Pancreas (tissue), 10 donors: Measurements from ENCODE around the gene METTL21C. TPM values are rescaled to one million over a fixed set of nuclear protein-coding genes. Genes with fewer than 3 reads are reported as not detected.

Experiments
- ATAC-seq, 4 donors: fragments of 200-7000 bp; cut with Tn5 transposase; one replicate each; pipeline versions ENCODE4 v1.8.0 to v1.9.1; 2020; ENCODE audit warnings: mild to moderate bottlenecking in 4 of 4, moderate library complexity in 4 of 4
- DNase-seq, 6 donors: peaks; one replicate each; pipeline ENCODE4 v3.0.0-alpha.2; 2020
- FAIRE-seq: peaks from 2 replicates; lab custom pipeline; 2012; peaks lifted over from hg19 to GRCh38; lab: Jason Lieb, UNC
- H3K27ac ChIP-seq, 4 donors: fragments of 200-600 bp; sonication (generic); 1 replicate in 3 of 4; 2 replicates in 1 of 4; pipeline versions ENCODE4 v1.5.0 to v1.8.0; 2020
- H3K27me3 ChIP-seq, 4 donors: fragments of 200-600 bp; one replicate each; pipeline ENCODE4 v1.8.0; 2021
- H3K36me3 ChIP-seq, 3 donors: fragments of 200-600 bp; sonication (generic) in 1 of 3; one replicate each; pipeline versions ENCODE4 v1.5.0 to v1.8.0; 2020 to 2021
- H3K4me1 ChIP-seq, 3 donors: fragments of 200-600 bp; one replicate each; pipeline ENCODE4 v1.8.0; 2021
- H3K4me3 ChIP-seq, 4 donors: fragments of 200-600 bp; sonication (generic) in 2 of 4; one replicate each; pipeline versions ENCODE4 v1.5.0 to v1.8.0; 2020 to 2021
- H3K9me3 ChIP-seq, 4 donors: fragments of 200-600 bp; one replicate each; pipeline ENCODE4 v1.8.0; 2021
- WGBS, 2 donors: extraction: QIAGEN DNeasy Blood & Tissue Kit; methylation state at CpG; one replicate each; pipeline ENCODE4 v1.1.7; 2013; 5-methylcytosine and 5-hydroxymethylcytosine counted together
- intact Hi-C, 3 donors: fragments of 100-400 bp; cut with DNase I; formaldehyde crosslinking; loops; one replicate each; pipeline versions ENCODE4 v1.11.1 to v1.14.2; 2022
- polyA plus RNA-seq, 2 donors: library from polyadenylated mRNA; stranded (reverse); fragments of 200-250 nt; gene quantifications; one replicate each; pipeline ENCODE4 v1.2.3, GENCODE V29; 2013
- total RNA-seq, 6 donors: library from RNA; stranded (reverse); fragmentation: NEBNext Ultra II Directional in 4 of 6; extraction: Animal tissue kit (Norgen Biotek cat#: 25700) in 4 of 6; gene quantifications; one replicate each; pipeline versions ENCODE4 v1.2.1 to v1.2.4, GENCODE V29; 2021 to 2023
- TF ChIP-seq, protein P1 (sequence below), 4 donors: fragments of 200-600 bp; sonication (generic) in 3 of 4; IDR thresholded peaks; one replicate each; pipeline versions ENCODE4 v1.5.0 to v1.8.0; 2021; ENCODE audit warnings: antibody characterized with exemption in 4 of 4
- donor health status: healthy with polysubstance abuse.
- donor health status: DM: no; HTN: no; CAD: no; lungs with moderate emphysema.
- donor health status: DM: no; HTN: no; CAD: no.
- donor health status: control.
- donor health status: control.
- donor health status: Bipolar disorder and iron deficiency.
- donor health status: DM: yes; HTN: yes; CAD: no.
- donor health status: DM: no; HTN: no; CAD: no.
- donor health status: DM: no; HTN: no; CAD: no.
- donor health status: DM: yes; HTN: yes; CAD: no.

Gene METTL21C
- total and polyA plus RNA-seq, 8 donors = not detected

- peak; percentile 29 for FAIRE-seq
- intact Hi-C loops = no loop called here
Measured at GRCh38 chr13:102651392-102651791, 43.5 kb downstream of the METTL21C start.

DNA sequence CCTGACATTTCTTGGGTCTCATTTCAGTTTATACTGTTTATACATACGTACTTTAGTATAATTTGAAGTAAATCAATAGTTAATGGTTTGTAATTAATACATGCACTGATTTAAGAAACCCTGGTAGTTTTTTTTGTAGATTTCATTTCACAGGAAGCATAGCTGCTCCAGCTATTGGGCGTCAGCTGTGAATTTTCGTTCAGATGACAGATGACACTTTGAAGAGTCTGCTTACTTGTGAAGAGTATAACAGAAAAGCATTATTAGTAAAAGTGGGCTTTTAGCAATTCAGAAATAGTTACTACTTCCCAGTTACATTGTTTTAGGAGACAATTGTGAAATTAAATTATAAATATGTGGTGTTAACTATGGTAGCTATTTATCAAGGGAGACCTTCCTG, 44.4 kb downstream of the METTL21C start:
- intact Hi-C loops = no loop called here
- DNase-seq = no peak
- FAIRE-seq = no peak
- H3K4me1 ChIP-seq = no peaks in the 10 kb centered on the region
- WGBS, 2 donors = 90 to 93% methylated on average over 3 of the region's 3 CpGs
- H3K36me3 ChIP-seq = peaks cover 0 to 30% (median 7%) of the 10 kb centered on the region in 3 donors
- TF ChIP-seq, protein P1, sequence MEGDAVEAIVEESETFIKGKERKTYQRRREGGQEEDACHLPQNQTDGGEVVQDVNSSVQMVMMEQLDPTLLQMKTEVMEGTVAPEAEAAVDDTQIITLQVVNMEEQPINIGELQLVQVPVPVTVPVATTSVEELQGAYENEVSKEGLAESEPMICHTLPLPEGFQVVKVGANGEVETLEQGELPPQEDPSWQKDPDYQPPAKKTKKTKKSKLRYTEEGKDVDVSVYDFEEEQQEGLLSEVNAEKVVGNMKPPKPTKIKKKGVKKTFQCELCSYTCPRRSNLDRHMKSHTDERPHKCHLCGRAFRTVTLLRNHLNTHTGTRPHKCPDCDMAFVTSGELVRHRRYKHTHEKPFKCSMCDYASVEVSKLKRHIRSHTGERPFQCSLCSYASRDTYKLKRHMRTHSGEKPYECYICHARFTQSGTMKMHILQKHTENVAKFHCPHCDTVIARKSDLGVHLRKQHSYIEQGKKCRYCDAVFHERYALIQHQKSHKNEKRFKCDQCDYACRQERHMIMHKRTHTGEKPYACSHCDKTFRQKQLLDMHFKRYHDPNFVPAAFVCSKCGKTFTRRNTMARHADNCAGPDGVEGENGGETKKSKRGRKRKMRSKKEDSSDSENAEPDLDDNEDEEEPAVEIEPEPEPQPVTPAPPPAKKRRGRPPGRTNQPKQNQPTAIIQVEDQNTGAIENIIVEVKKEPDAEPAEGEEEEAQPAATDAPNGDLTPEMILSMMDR (IDR thresholded peaks at IDR 0.05) = peak in 1 of 4 donors; percentile 7
- no peaks in the 10 kb centered on the region for H3K27me3 ChIP-seq
- no peak for ATAC-seq
- H3K9me3 ChIP-seq = no peaks in the 10 kb centered on the region
- H3K27ac ChIP-seq = no peak overlapping the region
- H3K4me3 ChIP-seq = no peak overlapping the region

More at GRCh38 chr13:102651392-102651791, 43.5 kb downstream of the METTL21C start:
- DNase-seq (no peak), ATAC-seq (no peak)
- TF ChIP-seq, protein P1 (IDR thresholded peaks at IDR 0.05) = no peak
- Histone ChIP-seq H3K27ac (no peak overlapping the region), H3K27me3 (no peaks in the 10 kb centered on the region), H3K4me1 (no peaks in the 10 kb centered on the region), H3K4me3 (no peak overlapping the region), H3K36me3 (peaks cover 0 to 29% (median 4%) of the 10 kb centered on the region in 3 donors), H3K9me3 (no peaks in the 10 kb centered on the region)

- FAIRE-seq = no peak
- ATAC-seq = no peak
- Histone ChIP-seq H3K36me3 (peaks cover 0 to 44% (median 10%) of the 10 kb centered on the region in 3 donors), H3K4me1 (no peaks in the 10 kb centered on the region), H3K27me3 (no peaks in the 10 kb centered on the region), H3K27ac (no peak overlapping the region), H3K4me3 (no peak overlapping the region), H3K9me3 (no peaks in the 10 kb centered on the region)
- TF ChIP-seq, protein P1 (IDR thresholded peaks at IDR 0.05) = no peak
- no peak for DNase-seq
- WGBS, 2 donors = 84 to 90% methylated on average over 3 of the region's 3 CpGs
- intact Hi-C loops = no loop called here
Measured at GRCh38 chr13:102648046-102648445, 46.8 kb downstream of the METTL21C start.

- no peak for FAIRE-seq
- H3K4me1 ChIP-seq = peaks cover 4 to 6% (median 5%) of the 10 kb centered on the region in 3 donors
- H3K27me3 ChIP-seq = no peaks in the 10 kb centered on the region
- 85 to 96% methylated on average over 1 of the region's 1 CpG for WGBS, 2 donors
- TF ChIP-seq, protein P1 (IDR thresholded peaks at IDR 0.05) = no peak
- H3K27ac ChIP-seq = no peak overlapping the region
- peaks cover 0 to 43% (median 6%) of the 10 kb centered on the region in 3 donors for H3K36me3 ChIP-seq
- no peak for ATAC-seq
- no peak overlapping the region for H3K4me3 ChIP-seq
- H3K9me3 ChIP-seq = no peaks in the 10 kb centered on the region
- intact Hi-C loops = no loop called here
- no peak for DNase-seq
Measured at GRCh38 chr13:102645701-102646100, 49.1 kb downstream of the METTL21C start.

DNA sequence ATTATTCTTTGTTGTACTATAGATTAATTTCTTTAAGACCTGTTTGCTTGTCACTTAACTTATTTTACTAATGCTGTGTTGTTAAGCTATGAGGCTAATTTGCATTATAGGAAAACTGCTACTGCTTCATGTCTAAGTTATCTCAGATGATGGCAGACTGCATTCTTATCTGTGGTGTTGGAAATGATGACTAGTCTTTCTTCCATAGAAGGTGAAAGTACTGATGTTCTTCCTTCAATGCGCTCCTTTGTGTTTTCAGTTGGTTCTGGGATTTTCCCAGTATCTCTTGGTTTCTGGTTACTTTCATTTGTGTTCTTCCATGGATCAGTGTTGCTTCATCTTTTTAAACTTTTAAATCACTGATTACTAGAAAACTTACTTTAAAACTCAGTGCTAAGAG, 51.2 kb downstream of the METTL21C start:
- peaks cover 0 to 42% (median 12%) of the 10 kb centered on the region in 3 donors for H3K36me3 ChIP-seq
- no peak for FAIRE-seq

More for the DNA sequence above, 51.2 kb downstream of the METTL21C start:
- H3K9me3 ChIP-seq = no peaks in the 10 kb centered on the region
- DNase-seq (no peak), ATAC-seq (no peak)
- no peaks in the 10 kb centered on the region for H3K27me3 ChIP-seq
- TF ChIP-seq, protein P1 (IDR thresholded peaks at IDR 0.05) = no peak
- no peak overlapping the region for H3K27ac ChIP-seq
- H3K4me3 ChIP-seq = no peak overlapping the region
- 96 to 98% methylated on average over 1 of the region's 1 CpG for WGBS, 2 donors
- intact Hi-C loops = no loop called here
- peaks cover 4 to 6% (median 5%) of the 10 kb centered on the region in 3 donors for H3K4me1 ChIP-seq
